Subcutaneous abdominal adipose tissue (tissue), 5 donors: ENCODE results near the gene TRAP1.

Source experiments
- H3K27ac ChIP-seq: one replicate; pipeline ENCODE4 v1.7.0; 2013; ENCODE audit warnings: low read depth, mild to moderate bottlenecking, inconsistent platforms, low read length, moderate library complexity
- H3K27me3 ChIP-seq, 5 donors: one replicate each; pipeline ENCODE4 v1.7.0; 2013; ENCODE audit warnings: low read length in 5 of 5, inconsistent platforms in 1 of 5; ENCODE audit not compliant: control insufficient read depth in 5 of 5, insufficient read depth in 4 of 5
- H3K36me3 ChIP-seq, 5 donors: one replicate each; pipeline ENCODE4 v1.7.0; 2013; ENCODE audit warnings: low read length in 5 of 5; ENCODE audit not compliant: control insufficient read depth in 5 of 5, insufficient read depth in 5 of 5
- H3K4me1 ChIP-seq, 5 donors: one replicate each; pipeline ENCODE4 v1.7.0; 2013; ENCODE audit warnings: low read length in 5 of 5, mild to moderate bottlenecking in 3 of 5, moderate library complexity in 1 of 5; ENCODE audit not compliant: control insufficient read depth in 5 of 5, insufficient read depth in 5 of 5
- H3K4me3 ChIP-seq, 5 donors: one replicate each; pipeline ENCODE4 v1.7.0; 2013; ENCODE audit warnings: low read length in 5 of 5, low read depth in 1 of 5
- H3K9ac ChIP-seq, 5 donors: one replicate each; pipeline ENCODE4 v1.7.0; 2013; ENCODE audit warnings: low read length in 5 of 5, mild to moderate bottlenecking in 4 of 5, moderate library complexity in 3 of 5
- H3K9me3 ChIP-seq, 5 donors: one replicate each; pipeline ENCODE4 v1.7.0; 2013; ENCODE audit warnings: low read length in 5 of 5; ENCODE audit not compliant: control insufficient read depth in 5 of 5
- donor health status: healthy.
- donor health status: healthy.
- donor health status: healthy.
- donor health status: healthy.
- donor health status: healthy.

Gene TRAP1

GRCh38 chr16:3730161-3731125 lies 13.1 kb upstream of the TRAP1 start:
- Histone ChIP-seq H3K9ac (no peak overlapping the region), H3K4me3 (no peak overlapping the region), H3K9me3 (no peaks in the 10 kb centered on the region), H3K27ac (no peak overlapping the region), H3K27me3 (no peaks in the 10 kb centered on the region), H3K4me1 (no peaks in the 10 kb centered on the region), H3K36me3 (peaks cover 3 to 88% (median 81%) of the 10 kb centered on the region in 5 donors)

GRCh38 chr16:3729161-3730112 lies 12.1 kb upstream of the TRAP1 start:
- H3K4me3 ChIP-seq: no peak overlapping the region
- H3K9me3 ChIP-seq: no peaks in the 10 kb centered on the region
- H3K27ac ChIP-seq: no peak overlapping the region
- no peaks in the 10 kb centered on the region for H3K4me1 ChIP-seq
- no peak overlapping the region for H3K9ac ChIP-seq
- H3K36me3 ChIP-seq: peaks cover 3 to 78% (median 71%) of the 10 kb centered on the region in 5 donors
- no peaks in the 10 kb centered on the region for H3K27me3 ChIP-seq

GRCh38 chr16:3728424-3729160 lies 11.3 kb upstream of the TRAP1 start:
- no peak overlapping the region for H3K4me3 ChIP-seq
- H3K27ac ChIP-seq: no peak overlapping the region
- H3K36me3 ChIP-seq: peaks cover 3 to 71% (median 64%) of the 10 kb centered on the region in 5 donors
- no peak overlapping the region for H3K9ac ChIP-seq
- no peaks in the 10 kb centered on the region for H3K4me1 ChIP-seq
- H3K27me3 ChIP-seq: no peaks in the 10 kb centered on the region
- H3K9me3 ChIP-seq: no peaks in the 10 kb centered on the region

- Histone ChIP-seq H3K36me3 (peaks cover 3 to 66% (median 60%) of the 10 kb centered on the region in 5 donors), H3K27ac (no peak overlapping the region), H3K9me3 (no peaks in the 10 kb centered on the region), H3K4me1 (no peaks in the 10 kb centered on the region), H3K4me3 (no peak overlapping the region), H3K27me3 (no peaks in the 10 kb centered on the region), H3K9ac (no peak overlapping the region)
Measured at GRCh38 chr16:3727806-3728381, 10.6 kb upstream of the TRAP1 start.

- no peak overlapping the region for H3K27ac ChIP-seq
- no peaks in the 10 kb centered on the region for H3K27me3 ChIP-seq
- H3K36me3 ChIP-seq: peaks cover 3 to 49% (median 43%) of the 10 kb centered on the region in 5 donors
- no peak overlapping the region for H3K4me3 ChIP-seq
- no peaks in the 10 kb centered on the region for H3K9me3 ChIP-seq
- H3K4me1 ChIP-seq: no peaks in the 10 kb centered on the region
- no peak overlapping the region for H3K9ac ChIP-seq
Measured at GRCh38 chr16:3726021-3726687, 8.8 kb upstream of the TRAP1 start.

- Histone ChIP-seq H3K36me3 (peaks cover 3 to 40% (median 34%) of the 10 kb centered on the region in 5 donors), H3K27ac (no peak overlapping the region), H3K4me1 (no peaks in the 10 kb centered on the region), H3K9ac (no peak overlapping the region), H3K9me3 (no peaks in the 10 kb centered on the region), H3K27me3 (no peaks in the 10 kb centered on the region), H3K4me3 (no peak overlapping the region)
Measured at GRCh38 chr16:3725276-3725675, 8.0 kb upstream of the TRAP1 start.

GRCh38 chr16:3722508-3722907 lies 5.2 kb upstream of the TRAP1 start:
- H3K27ac ChIP-seq: no peak overlapping the region
- no peak overlapping the region for H3K9ac ChIP-seq
- no peak overlapping the region for H3K4me3 ChIP-seq
- peaks cover 3 to 13% (median 8%) of the 10 kb centered on the region in 5 donors for H3K36me3 ChIP-seq
- H3K27me3 ChIP-seq: no peaks in the 10 kb centered on the region
- no peaks in the 10 kb centered on the region for H3K9me3 ChIP-seq
- H3K4me1 ChIP-seq: peaks cover 0 to 10% (median 7%) of the 10 kb centered on the region in 5 donors

- H3K27me3 ChIP-seq: no peaks in the 10 kb centered on the region
- H3K27ac ChIP-seq: no peak overlapping the region
- H3K9me3 ChIP-seq: no peaks in the 10 kb centered on the region
- H3K9ac ChIP-seq: no peak overlapping the region
- no peak overlapping the region for H3K4me3 ChIP-seq
- no peaks in the 10 kb centered on the region for H3K36me3 ChIP-seq
- peaks cover 0 to 20% (median 17%) of the 10 kb centered on the region in 5 donors for H3K4me1 ChIP-seq
Measured at GRCh38 chr16:3720418-3720817, 3.1 kb upstream of the TRAP1 start.

GRCh38 chr16:3718628-3719027 lies 1.3 kb upstream of the TRAP1 start:
- no peak overlapping the region for H3K9ac ChIP-seq
- H3K4me1 ChIP-seq: peaks cover 0 to 20% (median 17%) of the 10 kb centered on the region in 5 donors
- H3K4me3 ChIP-seq: no peak overlapping the region
- H3K36me3 ChIP-seq: peaks cover 0 to 7% (median 2%) of the 10 kb centered on the region in 5 donors
- H3K9me3 ChIP-seq: no peaks in the 10 kb centered on the region
- no peak overlapping the region for H3K27ac ChIP-seq
- H3K27me3 ChIP-seq: no peaks in the 10 kb centered on the region
